Neuronal stem cell (in vitro differentiated cells): ENCODE results near the gene HSPA14.
"Not testable (repeated sequence)": the region's sequence is repeated elsewhere in the genome, so short reads cannot be mapped to it uniquely, and the experiment has no call there.

Source experiments
- DNase-seq: peaks from one replicate; pipeline ENCODE4 v3.0.0-alpha.2; 2013; ENCODE audit warnings: low spot score
- H2AFZ ChIP-seq: one replicate; pipeline ENCODE4 v1.6.1; 2013; ENCODE audit warnings: mild to moderate bottlenecking, low read length, inconsistent platforms
- H2AK5ac ChIP-seq: 2 replicates; pipeline ENCODE4 v1.6.1; 2013; ENCODE audit warnings: low read depth, mild to moderate bottlenecking, inconsistent platforms, low read length, moderate library complexity, mixed read lengths
- H2BK120ac ChIP-seq: 2 replicates; pipeline ENCODE4 v1.6.1; 2013; ENCODE audit warnings: low read depth, mild to moderate bottlenecking, inconsistent platforms, low read length, moderate library complexity, mixed read lengths
- H2BK12ac ChIP-seq: one replicate; pipeline ENCODE4 v1.6.1; 2013; ENCODE audit warnings: low read length, inconsistent platforms
- H2BK15ac ChIP-seq: 2 replicates; pipeline ENCODE4 v1.6.1; 2013; ENCODE audit warnings: mild to moderate bottlenecking, low read length, inconsistent platforms, mixed read lengths
- H2BK5ac ChIP-seq: one replicate; pipeline ENCODE4 v1.6.1; 2013; ENCODE audit warnings: inconsistent platforms, mild to moderate bottlenecking, low read length, moderate library complexity
- H3K14ac ChIP-seq: one replicate; pipeline ENCODE4 v1.6.1; 2013; ENCODE audit warnings: low read length, inconsistent platforms
- H3K18ac ChIP-seq: 2 replicates; pipeline ENCODE4 v1.6.1; 2013; ENCODE audit warnings: low read length, inconsistent platforms
- H3K23ac ChIP-seq: 2 replicates; pipeline ENCODE4 v1.6.1; 2013; ENCODE audit warnings: low read depth, mild to moderate bottlenecking, mixed read lengths, low read length, inconsistent platforms; ENCODE audit not compliant: poor library complexity
- H3K27ac ChIP-seq: replicated peaks from 3 replicates; pipeline ENCODE4 v1.5.1; 2013; ENCODE audit warnings: low read length, inconsistent platforms
- H3K27me3 ChIP-seq, 3 experiments: 2 replicates each; pipeline ENCODE4 v1.6.1; 2013; ENCODE audit warnings: low read length in 3 of 3, mild to moderate bottlenecking in 2 of 3, inconsistent platforms in 1 of 3, low read depth in 1 of 3, mixed read lengths in 1 of 3, moderate library complexity in 1 of 3; ENCODE audit not compliant: control insufficient read depth in 3 of 3, insufficient read depth in 3 of 3
- H3K36me3 ChIP-seq, 2 donors: replicated peaks in 1 of 2; 2 replicates each; pipeline ENCODE4 v1.6.1; 2013; ENCODE audit warnings: low read length in 2 of 2; ENCODE audit not compliant: control insufficient read depth in 2 of 2, insufficient read depth in 2 of 2
- H3K4ac ChIP-seq: 2 replicates; pipeline ENCODE4 v1.6.1; 2013; ENCODE audit warnings: inconsistent platforms, mild to moderate bottlenecking, low read length, moderate library complexity
- H3K4me1 ChIP-seq, 2 donors: 1 replicate in 1 of 2; 2 replicates in 1 of 2; pipeline ENCODE4 v1.6.1; 2013; ENCODE audit warnings: low read length in 2 of 2, low read depth in 1 of 2; ENCODE audit not compliant: control insufficient read depth in 2 of 2, insufficient read depth in 1 of 2
- H3K4me2 ChIP-seq: one replicate; pipeline ENCODE4 v1.6.1; 2013; ENCODE audit warnings: mild to moderate bottlenecking, low read length, inconsistent platforms; ENCODE audit not compliant: insufficient read depth, poor library complexity, severe bottlenecking
- H3K4me3 ChIP-seq, 2 donors: 2 replicates each; pipeline ENCODE4 v1.5.1; 2013; ENCODE audit warnings: low read length in 2 of 2, mild to moderate bottlenecking in 2 of 2, inconsistent platforms in 1 of 2, moderate library complexity in 1 of 2
- H3K79me1 ChIP-seq: one replicate; pipeline ENCODE4 v1.6.1; 2013; ENCODE audit warnings: low read depth, mild to moderate bottlenecking, inconsistent platforms, low read length, moderate library complexity
- H3K9ac ChIP-seq: one replicate; pipeline ENCODE4 v1.6.1; 2013; ENCODE audit warnings: mild to moderate bottlenecking, low read depth, low read length, inconsistent platforms; ENCODE audit not compliant: poor library complexity
- H3K9me3 ChIP-seq, 2 donors: replicated peaks in 1 of 2; 2 replicates each; pipeline versions ENCODE3 to v1.6.1; 2013; ENCODE audit warnings: low read length in 2 of 2, mild to moderate bottlenecking in 2 of 2, inconsistent platforms in 1 of 2, low read depth in 1 of 2, mixed read lengths in 1 of 2, moderate library complexity in 1 of 2; ENCODE audit not compliant: control insufficient read depth in 2 of 2, insufficient read depth in 1 of 2
- H4K8ac ChIP-seq: one replicate; pipeline ENCODE4 v1.6.1; 2013; ENCODE audit warnings: low read depth, mild to moderate bottlenecking, inconsistent platforms, low read length, moderate library complexity
- H4K91ac ChIP-seq: one replicate; pipeline ENCODE4 v1.6.1; 2013; ENCODE audit warnings: low read length, low read depth, mild to moderate bottlenecking, inconsistent platforms; ENCODE audit not compliant: poor library complexity
- WGBS, 2 donors: extraction: QIAGEN DNeasy Blood & Tissue Kit; methylation state at CpG; one replicate each; pipeline ENCODE4 v1.1.7; 2013; ENCODE audit warnings: missing lambda C conversion rate in 2 of 2, mixed read lengths in 1 of 2; ENCODE audit not compliant: insufficient read length in 2 of 2, insufficient replicate concordance in 1 of 2; ENCODE audit errors: extremely low coverage in 2 of 2; 5-methylcytosine and 5-hydroxymethylcytosine counted together

The HSPA14 gene

DNA sequence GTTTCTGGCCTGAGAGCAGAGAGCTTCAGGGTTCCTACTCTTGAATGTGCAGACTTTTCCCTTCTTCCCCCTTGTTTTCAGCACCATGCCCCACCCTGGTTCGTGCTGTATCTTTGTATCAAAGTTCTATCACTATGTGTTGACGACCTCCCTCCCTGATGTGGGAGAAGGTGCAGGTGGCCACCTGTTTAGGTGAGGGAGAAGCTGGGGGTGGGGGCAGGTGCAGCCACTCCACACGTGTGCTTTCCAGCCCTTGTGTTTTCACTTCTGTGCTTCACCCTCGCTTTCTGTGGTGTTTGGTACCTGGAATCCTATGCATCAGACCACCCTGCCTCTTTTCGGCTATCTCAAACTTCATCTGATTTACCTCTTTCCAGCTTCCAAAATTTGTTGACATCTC lies 20.9 kb downstream of the HSPA14 start:
- WGBS, 2 donors: no CpG with 5 or more reads among the region's 5 CpGs
- H3K9ac ChIP-seq: no peak overlapping the region

DNA sequence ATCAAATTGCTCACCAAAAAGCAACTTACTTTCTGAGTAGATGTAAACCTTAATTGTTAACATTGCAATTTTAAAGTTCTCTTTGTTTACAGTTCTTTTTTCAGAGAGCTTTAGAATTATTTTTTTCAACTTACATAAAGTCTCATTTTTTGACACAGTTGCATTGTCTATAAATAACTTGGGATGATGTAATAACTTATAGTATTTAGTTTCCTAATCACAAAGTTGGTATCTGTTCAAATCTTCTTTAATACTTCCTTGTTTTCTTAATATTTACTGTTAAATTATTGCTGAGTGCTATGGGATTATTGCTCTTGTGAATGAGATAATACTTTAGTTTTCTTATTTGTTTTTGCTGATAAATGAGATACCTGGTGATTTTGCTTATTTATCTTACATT lies 21.7 kb downstream of the HSPA14 start:
- no peak overlapping the region for H2BK12ac ChIP-seq

More for the DNA sequence above, 20.9 kb downstream of the HSPA14 start:
- Histone ChIP-seq H4K91ac (no peak overlapping the region), H4K8ac (no peak overlapping the region), H3K4me3 (no peak overlapping the region), H3K79me1 (no peaks in the 10 kb centered on the region), H3K27ac (no peak overlapping the region), H2BK120ac (no peak overlapping the region), H3K18ac (no peak overlapping the region), H2BK12ac (no peak overlapping the region), H3K4me1 (no peaks in the 10 kb centered on the region), H3K4ac (no peak overlapping the region), H2BK5ac (no peak overlapping the region), H3K27me3 (no peaks in the 10 kb centered on the region), H3K4me2 (no peak overlapping the region), H2BK15ac (no peak overlapping the region), H3K23ac (no peak overlapping the region), H3K36me3 (peaks cover 5 to 79% of the 10 kb centered on the region in 2 donors), H2AFZ (no peak overlapping the region), H3K14ac (no peak overlapping the region), H3K9me3 (no peaks in the 10 kb centered on the region), H2AK5ac (no peak overlapping the region)
- DNase-seq: no peak

GRCh38 chr10:14860791-14861190 lies 22.7 kb downstream of the HSPA14 start:
- H2AFZ ChIP-seq: no peak overlapping the region
- H3K18ac ChIP-seq: no peak overlapping the region
- no peak overlapping the region for H3K23ac ChIP-seq
- no peaks in the 10 kb centered on the region for H3K27me3 ChIP-seq
- no peak overlapping the region for H4K8ac ChIP-seq
- H3K36me3 ChIP-seq: peaks cover 5 to 65% of the 10 kb centered on the region in 2 donors
- no peak overlapping the region for H3K4me3 ChIP-seq
- H4K91ac ChIP-seq: no peak overlapping the region
- H3K9ac ChIP-seq: no peak overlapping the region
- H2AK5ac ChIP-seq: no peak overlapping the region
- H2BK120ac ChIP-seq: no peak overlapping the region
- H3K4ac ChIP-seq: no peak overlapping the region
- H3K9me3 ChIP-seq: no peaks in the 10 kb centered on the region
- H2BK15ac ChIP-seq: no peak overlapping the region
- H3K27ac ChIP-seq: no peak overlapping the region
- H3K14ac ChIP-seq: no peak overlapping the region
- H2BK12ac ChIP-seq: no peak overlapping the region
- H3K4me1 ChIP-seq: no peaks in the 10 kb centered on the region
- no peak overlapping the region for H3K4me2 ChIP-seq
- no peak overlapping the region for H2BK5ac ChIP-seq
- WGBS, 2 donors: no CpG with 5 or more reads among the region's 1 CpG
- H3K79me1 ChIP-seq: no peaks in the 10 kb centered on the region
- no peak for DNase-seq

More for the DNA sequence above, 21.7 kb downstream of the HSPA14 start:
- no peak overlapping the region for H2BK15ac ChIP-seq
- H2BK5ac ChIP-seq: no peak overlapping the region
- H3K4ac ChIP-seq: no peak overlapping the region
- H3K4me1 ChIP-seq: no peaks in the 10 kb centered on the region
- no peak overlapping the region for H2AFZ ChIP-seq
- H2AK5ac ChIP-seq: no peak overlapping the region
- H4K8ac ChIP-seq: no peak overlapping the region
- H3K9ac ChIP-seq: no peak overlapping the region
- no peaks in the 10 kb centered on the region for H3K79me1 ChIP-seq
- H2BK120ac ChIP-seq: no peak overlapping the region
- no peak overlapping the region for H3K4me2 ChIP-seq
- no peak overlapping the region for H3K4me3 ChIP-seq
- no peak overlapping the region for H3K18ac ChIP-seq
- peaks cover 5 to 74% of the 10 kb centered on the region in 2 donors for H3K36me3 ChIP-seq
- no peaks in the 10 kb centered on the region for H3K27me3 ChIP-seq
- DNase-seq: no peak
- H3K14ac ChIP-seq: no peak overlapping the region
- H3K9me3 ChIP-seq: no peaks in the 10 kb centered on the region
- H3K27ac ChIP-seq: no peak overlapping the region
- no peak overlapping the region for H3K23ac ChIP-seq
- H4K91ac ChIP-seq: no peak overlapping the region

GRCh38 chr10:14864466-14864865 lies 26.4 kb downstream of the HSPA14 start:
- H4K91ac ChIP-seq, H3K4me2 ChIP-seq, H3K9ac ChIP-seq, H2BK15ac ChIP-seq, H2BK5ac ChIP-seq, H3K14ac ChIP-seq, H3K4me1 ChIP-seq, H2AFZ ChIP-seq, H3K4me3 ChIP-seq, DNase-seq, H3K18ac ChIP-seq, H3K4ac ChIP-seq, H2AK5ac ChIP-seq, H4K8ac ChIP-seq, H3K23ac ChIP-seq, H3K79me1 ChIP-seq, H2BK12ac ChIP-seq, H3K27me3 ChIP-seq, H2BK120ac ChIP-seq, H3K9me3 ChIP-seq, H3K27ac ChIP-seq: not testable (repeated sequence)
- no CpG with 5 or more reads among the region's 6 CpGs for WGBS, 2 donors
- H3K36me3 ChIP-seq: peaks cover 6 to 66% of the 10 kb centered on the region in 2 donors
